GM19351 (cell line): ENCODE data around the gene IGDCC3.

Experiments
- ATAC-seq: cut with Tn5 transposase; IDR thresholded peaks from one replicate; pipeline ENCODE4 v1.9.1; 2021; ENCODE audit warnings: mild to moderate bottlenecking, moderate library complexity; ENCODE audit not compliant: unreplicated experiment

Gene IGDCC3

GRCh38 chr15:65329984-65330735 is 47.6 kb downstream of the IGDCC3 start:
- no peak for ATAC-seq

DNA sequence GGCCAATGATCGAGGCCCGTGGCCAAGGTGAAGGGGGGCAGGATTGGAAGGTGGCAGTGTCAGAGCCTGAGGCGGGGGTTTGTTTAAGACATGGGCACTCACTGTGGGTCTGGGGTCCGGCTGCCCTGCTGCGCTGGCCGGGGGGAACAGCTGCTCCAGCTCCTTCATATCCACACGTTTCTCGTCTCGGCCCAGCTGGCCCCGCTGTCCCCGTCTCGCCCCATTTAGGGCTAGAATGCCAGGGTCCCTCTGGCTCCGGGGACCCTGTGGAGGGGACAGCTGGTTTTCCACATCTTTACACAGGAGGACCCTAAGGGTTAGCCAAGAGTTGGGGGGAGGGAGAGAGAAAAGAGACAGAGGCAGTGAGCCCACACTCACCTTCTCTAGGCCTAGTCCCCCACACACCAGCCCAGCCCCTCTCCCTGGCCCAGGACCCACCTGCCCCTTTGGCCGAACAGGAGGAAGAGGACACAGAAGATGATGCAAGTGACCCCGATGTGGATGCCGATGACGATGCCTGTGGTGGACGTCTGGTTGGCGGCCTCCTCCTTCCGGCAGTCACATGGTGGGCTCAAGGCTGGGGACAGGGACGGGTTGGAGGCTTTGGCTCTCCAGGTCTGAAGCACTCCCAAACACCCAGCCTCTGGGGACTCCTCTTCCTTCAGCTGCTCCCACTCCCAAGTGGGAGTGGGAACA is 48.4 kb downstream of the IGDCC3 start:
- no peak for ATAC-seq

GRCh38 chr15:65328506-65329287 is 49.1 kb downstream of the IGDCC3 start:
- ATAC-seq: no peak

DNA sequence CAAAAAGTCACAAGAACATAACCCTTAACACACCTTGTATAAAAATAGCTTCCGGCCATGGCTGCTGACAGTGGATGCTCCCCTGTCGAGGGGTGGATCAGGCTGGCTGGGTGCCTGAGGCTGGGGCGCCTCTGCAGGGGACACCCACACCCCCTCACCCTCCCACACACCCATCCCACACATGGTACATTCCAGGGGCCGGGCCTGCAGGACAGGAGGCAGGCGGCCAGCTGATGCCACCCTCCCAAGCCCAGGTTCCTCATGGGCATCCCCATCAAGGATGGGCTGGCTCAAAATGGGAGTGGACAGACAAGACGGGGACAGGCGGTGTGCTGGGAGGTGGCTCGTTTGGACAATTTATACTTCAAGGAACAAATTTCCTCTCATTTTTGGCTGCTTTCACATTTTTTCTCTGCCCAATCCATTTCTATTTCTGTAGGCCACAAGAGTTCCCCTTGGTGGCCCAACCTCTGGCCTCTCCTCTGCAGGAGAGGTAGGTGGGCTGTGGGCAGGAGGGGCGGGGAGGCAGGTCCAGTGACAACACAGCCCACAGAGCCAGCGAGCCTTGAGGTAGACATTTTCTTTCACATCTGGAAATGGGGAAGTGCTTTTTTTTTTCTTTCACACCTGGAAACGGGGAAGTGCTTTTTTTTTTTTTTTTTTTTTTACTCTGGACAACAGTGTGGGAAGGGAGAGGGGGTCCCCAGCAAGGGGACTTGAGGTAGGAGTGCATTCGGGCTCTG is 50.0 kb downstream of the IGDCC3 start:
- ATAC-seq: no peak

GRCh38 chr15:65326818-65327217 is 51.0 kb downstream of the IGDCC3 start:
- ATAC-seq: no peak

DNA sequence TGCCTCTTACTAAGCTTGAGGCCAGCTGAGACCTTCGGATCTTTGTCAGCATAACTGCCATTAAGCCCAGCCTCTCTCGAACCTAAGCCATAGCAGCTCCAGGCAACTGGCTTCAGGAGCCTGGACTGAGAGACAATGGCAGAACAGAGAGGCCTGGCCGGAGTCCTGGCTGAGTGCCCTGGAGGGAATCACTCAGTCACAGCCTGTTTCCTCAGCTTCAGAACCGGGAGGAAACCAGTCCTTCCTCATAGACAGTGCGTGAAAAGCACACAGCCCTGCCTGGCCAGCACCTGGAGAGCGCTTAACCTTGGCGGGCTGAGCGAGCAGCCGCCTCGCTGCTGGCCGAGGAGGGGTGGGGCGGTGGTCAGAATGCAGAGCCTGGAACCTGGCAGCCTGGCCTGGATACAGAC is 51.7 kb downstream of the IGDCC3 start:
- ATAC-seq: no peak

DNA sequence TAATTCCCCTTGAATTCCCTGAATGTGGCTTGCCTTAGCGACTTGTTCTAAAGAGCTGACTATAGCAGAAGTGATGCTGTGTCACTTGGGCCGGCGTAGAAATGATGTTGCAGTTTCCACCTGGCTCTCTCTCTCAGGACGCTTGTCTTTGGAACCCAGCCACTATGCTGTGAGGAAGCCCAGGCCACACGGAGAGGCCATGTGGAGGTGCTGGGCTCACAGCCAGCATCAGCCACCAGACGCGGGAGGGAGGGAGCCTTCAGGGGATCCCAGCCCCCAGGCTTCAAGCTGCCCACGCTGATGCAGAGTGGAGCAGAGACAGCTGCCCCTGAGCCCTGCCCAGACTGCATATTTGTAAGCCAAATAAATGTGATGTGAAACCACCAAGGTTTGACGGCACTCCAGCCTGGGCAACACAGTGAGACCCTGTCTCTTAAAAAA is 54.7 kb downstream of the IGDCC3 start:
- ATAC-seq: no peak

- no peak for ATAC-seq
Observed at GRCh38 chr15:65318870-65319356, 58.9 kb downstream of the IGDCC3 start.

- no peak for ATAC-seq
Observed at GRCh38 chr15:65312400-65312916, 65.3 kb downstream of the IGDCC3 start.

GRCh38 chr15:65311760-65312159 is 66.0 kb downstream of the IGDCC3 start:
- ATAC-seq: no peak

GRCh38 chr15:65310431-65311137 is 67.2 kb downstream of the IGDCC3 start:
- no peak for ATAC-seq

DNA sequence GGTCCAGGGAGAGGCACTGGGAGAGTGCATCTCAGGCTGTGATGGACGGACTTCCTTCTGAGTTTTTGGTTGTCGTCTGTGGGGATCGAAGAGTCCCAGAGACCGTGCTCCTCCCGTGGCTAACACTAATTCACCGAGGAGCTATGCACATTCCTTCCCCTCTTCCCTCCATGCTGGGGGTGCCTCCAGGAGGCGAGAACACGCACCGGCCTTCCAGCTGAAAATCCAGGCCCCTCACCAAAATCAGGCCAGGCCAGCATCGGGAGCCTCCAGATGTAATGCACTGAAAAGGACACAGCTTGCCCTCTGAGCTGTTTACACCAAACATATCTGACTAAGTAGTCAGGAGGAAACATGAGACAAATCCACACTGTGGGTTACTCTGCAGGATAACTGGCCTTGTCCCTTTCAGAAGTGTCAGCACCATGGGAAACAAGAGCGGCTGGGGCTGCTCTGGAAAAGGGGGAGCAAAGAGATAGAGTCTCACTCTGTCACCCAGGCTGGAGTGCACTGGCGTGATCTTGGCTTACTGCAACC is 67.9 kb downstream of the IGDCC3 start:
- ATAC-seq: no peak

GRCh38 chr15:65307978-65308377 is 69.8 kb downstream of the IGDCC3 start:
- ATAC-seq: no peak

GRCh38 chr15:65306551-65306950 is 71.3 kb downstream of the IGDCC3 start:
- no peak for ATAC-seq

DNA sequence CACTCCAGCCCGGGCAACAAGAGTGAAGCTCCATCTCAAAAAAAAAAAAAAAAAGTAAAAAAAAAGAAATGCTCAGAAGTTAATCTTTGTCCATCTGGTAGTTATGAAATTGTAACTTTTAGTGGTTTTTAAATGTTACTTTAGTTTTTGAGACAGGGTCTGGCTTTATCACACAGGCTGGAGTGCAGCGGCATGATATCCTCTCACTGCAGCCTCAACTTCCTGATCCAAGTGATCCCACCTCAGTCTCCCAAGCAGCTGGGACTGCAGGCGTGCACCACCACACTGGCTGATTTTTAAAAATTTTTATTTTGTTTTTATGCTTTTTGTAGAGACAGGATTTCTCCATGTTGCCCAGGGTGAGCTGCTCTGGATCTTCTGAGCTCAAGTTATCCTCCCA is 72.0 kb downstream of the IGDCC3 start:
- no peak for ATAC-seq

- ATAC-seq: no peak
Observed at GRCh38 chr15:65305150-65305758, 72.5 kb downstream of the IGDCC3 start.

GRCh38 chr15:65304381-65305149 is 73.2 kb downstream of the IGDCC3 start, which contains the start of gene RNU5B-1:
RNU5B-1 (plus strand) TSS chr15:65304677.
- ATAC-seq: peak; percentile 63

- ATAC-seq: no peak
Observed at GRCh38 chr15:65303687-65304380, 74.0 kb downstream of the IGDCC3 start.
